Testis (tissue), 5 donors: Measurements from ENCODE around the gene C1D. TPM values are rescaled to one million over a fixed set of nuclear protein-coding genes. Genes with fewer than 3 reads are reported as not detected.
A peak's percentile ranks its signal among the peaks of the same experiment; 100 is the strongest.

Experiments
- DNase-seq: peaks from one replicate; pipeline ENCODE4 v3.0.0-alpha.2; 2019
- H3K27ac ChIP-seq, 2 donors: fragments of 200-600 bp; sonication (generic); one replicate each; pipeline ENCODE4 v1.5.1; 2019
- H3K27me3 ChIP-seq: fragments of 200-600 bp; sonication (generic); one replicate; pipeline ENCODE4 v1.5.1; 2019
- H3K36me3 ChIP-seq: fragments of 200-600 bp; sonication (generic); one replicate; pipeline ENCODE4 v1.5.1; 2017; ENCODE audit warnings: low read depth; ENCODE audit errors: missing control alignments
- H3K4me1 ChIP-seq: fragments of 200-600 bp; sonication (generic); one replicate; pipeline ENCODE4 v1.5.1; 2019
- H3K4me3 ChIP-seq, 2 donors: fragments of 200-600 bp; sonication (generic); one replicate each; pipeline ENCODE4 v1.5.1; 2017 to 2019
- H3K9me3 ChIP-seq: fragments of 200-600 bp; sonication (generic); one replicate; pipeline ENCODE4 v1.5.1; 2017
- POLR2A ChIP-seq: fragments of 450-650 bp; IDR thresholded peaks from one replicate; pipeline ENCODE4 v1.6.1; 2017; ENCODE audit warnings: antibody characterized with exemption, mild to moderate bottlenecking, moderate library complexity
- WGBS, 2 donors: methylation state at CpG; one replicate each; pipeline ENCODE4 v1.1.5; 2018; 5-methylcytosine and 5-hydroxymethylcytosine counted together
- intact Hi-C: fragments of 100-400 bp; cut with DNase I; formaldehyde crosslinking; loops from one replicate; pipeline ENCODE4 v1.15.1; 2023; ENCODE audit warnings: low total_unique reads
- long read RNA-seq, 2 donors: transcript quantifications; one replicate each; lab custom pipeline, GENCODE V29; 2026
- polyA plus RNA-seq: library from polyadenylated mRNA; stranded (reverse); fragments of 350-450 nt; fragmentation: Illumina TruSeq; extraction: RNeasy Lipid Tissue Mini Kit (QIAGEN cat#74804); gene quantifications from one replicate; pipeline ENCODE4 v1.2.3, GENCODE V29; 2014; ENCODE audit warnings: low read depth, low replicate concordance; ENCODE audit not compliant: insufficient read depth
- total RNA-seq, 2 donors: library from RNA; depleted of rRNA; stranded (reverse); fragments of >200 nt; gene quantifications; one replicate each; pipeline ENCODE4 v1.2.3, GENCODE V29; 2016
- TF ChIP-seq, protein P1 (sequence below), 3 experiments: fragments of 450-650 bp in 2 of 3; fragments of 200-600 bp in 1 of 3; sonication (generic) in 1 of 3; IDR thresholded peaks; one replicate each; pipeline ENCODE4 v1.5.1; 2016 to 2019; ENCODE audit warnings: antibody characterized with exemption in 3 of 3, mild to moderate bottlenecking in 2 of 3, moderate library complexity in 1 of 3

C1D gene
- 10 to 100 TPM; 27.0 to 31.7 TPM for total RNA-seq
- polyA plus RNA-seq: 34.0 TPM
- long read RNA-seq, donor 1, transcript C1D-204 (5 exons, 736 nt): major isoform, 24 of 49 reads
- long read RNA-seq, donor 1, transcript C1D-201 (5 exons, 2,233 nt): minor isoform, 12 of 49 reads
- long read RNA-seq, donor 1, partial matches to known transcripts: 12 of 49 reads
- long read RNA-seq, donor 1, other reads (novel, unspliced or antisense): 0 of 49 reads
- long read RNA-seq, donor 2, transcript C1D-204 (5 exons, 736 nt): major isoform, 13 of 29 reads
- long read RNA-seq, donor 2, partial matches to known transcripts: 13 of 29 reads
- long read RNA-seq, donor 2, other reads (novel, unspliced or antisense): 0 of 29 reads

GRCh38 chr2:68062680-68063387, at the start of gene C1D:
Gene C1D (minus strand): TSS chr2:68063004. CDS start chr2:68047310, 15,694 bp downstream.
- no peaks in the 10 kb centered on the region for H3K27me3 ChIP-seq
- H3K9me3 ChIP-seq: no peaks in the 10 kb centered on the region
- WGBS, 2 donors: 1 to 2% methylated on average over 22 to 34 of the region's 34 CpGs
- intact Hi-C loops: no loop called here
- H3K4me3 ChIP-seq: peak within 1 kb of the TSS; percentile 93 to 96
- TF ChIP-seq, protein P1, sequence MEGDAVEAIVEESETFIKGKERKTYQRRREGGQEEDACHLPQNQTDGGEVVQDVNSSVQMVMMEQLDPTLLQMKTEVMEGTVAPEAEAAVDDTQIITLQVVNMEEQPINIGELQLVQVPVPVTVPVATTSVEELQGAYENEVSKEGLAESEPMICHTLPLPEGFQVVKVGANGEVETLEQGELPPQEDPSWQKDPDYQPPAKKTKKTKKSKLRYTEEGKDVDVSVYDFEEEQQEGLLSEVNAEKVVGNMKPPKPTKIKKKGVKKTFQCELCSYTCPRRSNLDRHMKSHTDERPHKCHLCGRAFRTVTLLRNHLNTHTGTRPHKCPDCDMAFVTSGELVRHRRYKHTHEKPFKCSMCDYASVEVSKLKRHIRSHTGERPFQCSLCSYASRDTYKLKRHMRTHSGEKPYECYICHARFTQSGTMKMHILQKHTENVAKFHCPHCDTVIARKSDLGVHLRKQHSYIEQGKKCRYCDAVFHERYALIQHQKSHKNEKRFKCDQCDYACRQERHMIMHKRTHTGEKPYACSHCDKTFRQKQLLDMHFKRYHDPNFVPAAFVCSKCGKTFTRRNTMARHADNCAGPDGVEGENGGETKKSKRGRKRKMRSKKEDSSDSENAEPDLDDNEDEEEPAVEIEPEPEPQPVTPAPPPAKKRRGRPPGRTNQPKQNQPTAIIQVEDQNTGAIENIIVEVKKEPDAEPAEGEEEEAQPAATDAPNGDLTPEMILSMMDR (IDR thresholded peaks at IDR 0.05): peak in 1 of 3 experiments; percentile 26
- no peak for TF ChIP-seq POLR2A
- H3K36me3 ChIP-seq: no peaks in the 10 kb centered on the region
- H3K27ac ChIP-seq: peak within 1 kb of the TSS; percentile 84 to 88
- H3K4me1 ChIP-seq: peaks cover 8% of the 10 kb centered on the region
- DNase-seq: peak; percentile 97

- no peak overlapping the region for H3K27ac ChIP-seq
Observed at GRCh38 chr2:68110102-68110501, 47.3 kb upstream of the C1D start.

DNA sequence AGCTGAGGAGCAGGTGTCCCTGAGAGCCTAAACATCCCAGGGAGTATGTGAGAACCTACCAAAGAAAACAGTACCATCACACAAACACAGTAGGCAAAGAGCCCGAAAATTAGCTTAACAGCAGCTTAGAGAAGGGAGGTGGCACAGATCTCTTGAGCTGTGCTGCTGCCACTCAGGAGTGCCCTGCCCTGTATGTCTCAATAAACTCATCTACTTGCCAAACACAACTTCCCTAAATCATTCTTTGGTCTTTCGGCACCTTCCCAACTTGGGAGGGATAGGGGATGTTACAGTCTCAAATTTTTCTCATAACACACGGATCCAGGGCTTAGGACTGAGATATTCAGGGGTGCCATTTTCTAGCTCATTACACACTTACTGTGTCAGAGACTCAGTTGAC, 45.3 kb upstream of the C1D start:
- Histone ChIP-seq H3K4me1 (peaks cover 5% of the 10 kb centered on the region), H3K27me3 (no peaks in the 10 kb centered on the region), H3K4me3 (no peak overlapping the region), H3K27ac (no peak overlapping the region), H3K36me3 (no peaks in the 10 kb centered on the region), H3K9me3 (no peaks in the 10 kb centered on the region)
- 93 to 94% methylated on average over 3 of the region's 3 CpGs for WGBS, 2 donors
- TF ChIP-seq, protein P1 (IDR thresholded peaks at IDR 0.05): no peak
- no peak for TF ChIP-seq POLR2A
- intact Hi-C loops: no loop called here
- no peak for DNase-seq

More at GRCh38 chr2:68110102-68110501, 47.3 kb upstream of the C1D start:
- WGBS, 2 donors: 76 to 77% methylated on average over 3 of the region's 3 CpGs
- TF ChIP-seq, protein P1 (IDR thresholded peaks at IDR 0.05): no peak
- TF ChIP-seq POLR2A: no peak
- H3K4me1 ChIP-seq: no peaks in the 10 kb centered on the region
- no peaks in the 10 kb centered on the region for H3K9me3 ChIP-seq
- no peak overlapping the region for H3K4me3 ChIP-seq
- no peaks in the 10 kb centered on the region for H3K36me3 ChIP-seq
- DNase-seq: no peak
- intact Hi-C loops: no loop called here
- no peaks in the 10 kb centered on the region for H3K27me3 ChIP-seq

- Histone ChIP-seq H3K27ac (no peak overlapping the region), H3K4me1 (peaks cover 8% of the 10 kb centered on the region), H3K36me3 (no peaks in the 10 kb centered on the region), H3K9me3 (no peaks in the 10 kb centered on the region), H3K4me3 (no peak overlapping the region), H3K27me3 (no peaks in the 10 kb centered on the region)
- WGBS, 2 donors: 89 to 94% methylated on average over 2 of the region's 2 CpGs
- intact Hi-C loops: no loop called here
- TF ChIP-seq POLR2A: no peak
- TF ChIP-seq, protein P1 (IDR thresholded peaks at IDR 0.05): no peak
- no peak for DNase-seq
Observed at GRCh38 chr2:68107475-68107874, 44.7 kb upstream of the C1D start.
